Stimulated activated CD8-positive, alpha-beta memory T cell treated with anti-CD3 and anti-CD28 coated beads, Interleukin-12 subunit alpha, Interleukin-12 subunit beta, amount 100 ng/mL, for 24 hours (primary cell): Measurements from ENCODE around the gene PANX2.

ENCODE experiments used
- DNase-seq: peaks from one replicate; pipeline ENCODE4 v3.0.0-alpha.2; 2020; ENCODE audit errors: extremely low read depth

The PANX2 gene

GRCh38 chr22:50228366-50228765, 57.8 kb downstream of the PANX2 start:
- DNase-seq, result no peak

- DNase-seq, result no peak
Observed at GRCh38 chr22:50229370-50229769, 58.8 kb downstream of the PANX2 start.
